Activated effector memory CD4-positive, alpha-beta T cell treated with Interleukin-2 at 50 U/mL for 16 hours (primary cell): ENCODE results near the gene C2orf76.

Experiments
- DNase-seq: peaks from one replicate; pipeline ENCODE4 v3.0.0-alpha.2; 2020

Gene C2orf76

DNA sequence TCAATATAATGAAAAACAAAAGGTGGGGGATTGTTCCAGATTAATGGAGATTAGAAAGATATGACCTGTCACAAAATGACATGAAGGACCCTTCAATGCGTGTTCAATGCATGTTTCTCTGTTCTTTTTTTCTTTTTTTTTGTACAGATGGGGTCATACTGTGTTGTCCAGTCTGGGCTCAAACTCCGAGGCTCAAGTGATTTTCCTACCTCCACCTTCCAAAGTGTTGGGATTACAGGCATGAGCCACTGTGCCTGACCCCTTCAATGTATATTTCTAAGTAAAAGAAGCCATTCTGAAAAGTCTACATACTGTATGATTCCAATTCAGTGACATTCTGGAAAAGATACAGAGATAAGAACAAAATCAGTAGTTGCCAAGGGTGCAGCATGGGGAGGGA, 32.8 kb downstream of the C2orf76 start:
- DNase-seq, result no peak

DNA sequence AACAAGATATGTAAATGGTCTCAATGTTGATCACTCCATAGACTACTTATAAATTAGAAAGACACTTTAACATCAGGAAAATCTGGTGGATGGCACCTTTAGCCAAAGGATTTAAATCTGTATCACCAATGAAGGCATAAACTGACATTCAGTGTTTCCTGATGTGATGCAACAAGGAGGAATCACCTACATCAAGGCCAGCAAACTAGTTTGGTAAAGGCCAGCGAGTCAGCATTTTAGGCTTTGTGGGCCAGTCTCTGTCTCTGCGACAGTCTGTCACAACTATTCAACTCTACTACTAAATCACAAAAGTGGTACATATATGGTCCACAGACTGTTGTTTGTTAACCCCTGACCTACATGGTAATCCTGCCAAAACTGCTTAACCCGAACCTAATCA, 33.3 kb downstream of the C2orf76 start:
- no peak for DNase-seq

DNA sequence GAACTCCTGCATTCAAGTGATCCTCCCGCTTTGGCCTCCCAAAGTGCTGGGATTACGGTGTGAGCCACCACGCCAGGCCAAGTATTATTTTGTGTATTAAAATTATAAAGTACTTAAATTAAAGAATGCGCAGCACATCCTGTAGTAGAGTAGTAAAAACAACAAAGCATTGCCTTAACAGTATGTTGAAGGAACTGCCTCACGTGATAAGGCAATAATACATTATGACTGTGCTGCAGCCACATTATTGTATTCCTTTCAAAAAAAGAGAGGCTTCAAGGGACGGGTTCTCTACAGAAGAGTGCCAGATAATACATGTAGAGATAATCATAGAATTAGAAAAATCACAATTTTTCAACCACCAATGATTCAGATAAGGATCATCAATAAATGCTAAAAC, 33.7 kb downstream of the C2orf76 start:
- no peak for DNase-seq

DNA sequence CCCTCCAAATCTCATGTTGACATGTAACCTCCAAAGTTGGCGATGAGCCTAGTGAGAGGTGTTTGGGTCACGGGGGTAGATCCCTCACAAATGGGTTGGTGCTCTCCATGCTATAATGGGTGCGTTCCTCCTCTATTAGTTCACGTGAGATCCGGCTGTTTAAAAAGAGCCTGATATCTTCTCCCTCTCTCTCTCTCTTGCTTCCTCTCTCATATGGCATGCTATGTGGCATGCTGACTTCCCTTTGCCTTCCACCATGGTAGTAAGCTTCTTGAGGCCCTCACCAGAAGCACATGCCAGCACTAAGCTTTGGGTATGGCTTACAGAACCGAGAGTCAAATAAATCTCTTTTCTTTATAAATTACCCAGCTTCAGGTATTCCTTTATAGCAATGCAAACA, 39.2 kb downstream of the C2orf76 start:
- DNase-seq, result no peak

DNA sequence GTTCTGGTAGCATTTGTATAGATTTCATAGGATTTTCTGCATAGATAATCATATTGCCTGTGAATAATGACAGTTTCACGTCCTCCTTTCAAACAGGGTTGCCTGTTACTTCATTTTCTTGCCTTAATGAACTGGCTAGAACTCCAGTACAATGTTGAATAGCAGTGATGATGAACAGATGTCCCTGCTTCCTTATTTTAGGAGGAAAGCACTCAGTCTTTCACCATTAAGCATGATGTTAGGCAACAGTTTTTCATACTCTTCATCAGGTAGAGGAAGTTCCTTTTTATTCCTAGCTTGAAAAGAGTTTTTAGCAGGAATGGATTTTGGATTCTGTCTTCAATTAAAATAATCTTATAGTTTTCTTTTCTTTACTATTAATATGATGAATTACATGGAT, 39.7 kb downstream of the C2orf76 start:
- no peak for DNase-seq

DNA sequence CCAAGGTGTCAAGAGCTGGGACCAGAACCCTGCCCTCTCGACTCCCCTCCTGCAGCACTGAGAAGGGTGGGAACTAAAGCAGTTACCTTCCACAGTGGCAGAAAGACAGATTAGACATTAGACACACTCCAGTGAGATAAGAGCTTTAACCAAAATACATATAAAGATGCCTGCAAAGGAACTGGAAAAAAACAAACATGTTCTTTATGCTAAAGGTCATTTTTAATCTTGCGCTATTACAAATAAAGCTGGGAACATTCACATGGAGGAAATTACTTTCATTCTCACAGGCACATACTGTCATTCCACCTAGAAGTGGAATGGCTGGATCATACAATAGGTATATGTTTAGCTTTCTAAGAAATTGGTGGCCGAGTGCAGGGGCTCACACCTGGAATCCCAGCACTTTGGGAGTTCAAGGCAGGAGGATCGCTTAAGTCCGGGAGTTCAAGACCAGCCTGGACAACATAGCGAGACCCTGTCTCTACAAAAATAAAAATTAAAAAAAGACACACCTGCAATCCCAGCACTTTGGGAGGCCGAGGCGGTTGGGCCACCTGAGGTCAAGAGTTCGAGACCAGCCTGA, 41.9 kb downstream of the C2orf76 start:
- DNase-seq, result no peak

DNA sequence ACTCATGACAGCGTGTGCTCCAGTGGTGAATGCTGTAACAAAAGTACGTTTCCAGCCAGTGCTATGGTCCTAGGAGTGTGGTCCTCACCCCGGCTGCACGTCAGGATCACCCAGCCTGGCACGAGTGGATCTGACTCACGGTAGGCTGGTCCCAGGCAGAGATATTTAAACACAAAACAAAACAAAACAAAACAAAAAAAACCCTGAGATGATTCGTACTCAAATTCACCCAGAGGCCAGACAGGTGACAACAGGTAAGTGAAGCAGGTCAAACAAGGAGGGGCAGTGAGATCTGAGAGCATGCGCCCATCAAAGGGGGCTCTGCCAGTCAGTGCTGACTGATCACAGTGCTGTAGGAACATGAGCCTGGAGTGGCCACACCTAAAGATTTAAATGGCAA, 43.2 kb downstream of the C2orf76 start:
- DNase-seq, result no peak

DNA sequence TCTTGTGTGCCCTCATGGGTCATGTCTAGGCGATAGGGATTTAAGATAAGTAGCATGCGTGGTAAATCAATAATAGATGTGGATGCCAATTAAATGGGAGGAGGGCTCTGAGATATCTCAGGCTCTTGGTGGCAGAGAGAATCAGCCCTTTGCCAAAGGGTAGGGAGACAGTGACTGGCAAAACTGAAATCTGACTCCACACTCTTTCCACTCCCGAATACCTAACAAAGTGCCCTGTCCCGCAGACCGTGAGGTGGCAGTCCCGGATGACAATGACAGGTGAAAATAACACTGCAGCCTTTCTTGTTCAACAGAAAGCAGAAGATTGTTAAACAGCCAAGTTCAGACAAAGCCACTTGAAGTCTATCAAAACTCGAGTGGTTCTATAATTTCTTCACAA, 47.0 kb downstream of the C2orf76 start:
- DNase-seq, result no peak

DNA sequence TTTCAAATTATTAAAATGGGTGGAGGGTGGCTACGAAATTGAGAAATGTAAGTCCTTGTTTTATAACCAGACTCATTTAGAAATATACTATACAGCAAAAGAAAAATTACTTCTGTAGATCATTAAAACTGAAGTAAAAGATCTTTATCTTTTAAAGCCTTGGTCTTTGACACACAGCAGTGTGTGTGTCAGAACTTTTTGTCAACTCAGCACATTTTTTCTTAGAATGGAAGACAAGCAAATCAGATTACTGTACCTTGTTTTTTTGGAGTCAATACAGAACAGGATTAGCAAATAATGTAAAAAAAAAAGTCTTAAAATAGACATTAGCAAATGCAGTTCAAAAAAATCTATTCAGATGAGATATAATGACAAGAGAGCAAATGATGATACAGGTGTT, 49.1 kb downstream of the C2orf76 start:
- DNase-seq, result no peak

DNA sequence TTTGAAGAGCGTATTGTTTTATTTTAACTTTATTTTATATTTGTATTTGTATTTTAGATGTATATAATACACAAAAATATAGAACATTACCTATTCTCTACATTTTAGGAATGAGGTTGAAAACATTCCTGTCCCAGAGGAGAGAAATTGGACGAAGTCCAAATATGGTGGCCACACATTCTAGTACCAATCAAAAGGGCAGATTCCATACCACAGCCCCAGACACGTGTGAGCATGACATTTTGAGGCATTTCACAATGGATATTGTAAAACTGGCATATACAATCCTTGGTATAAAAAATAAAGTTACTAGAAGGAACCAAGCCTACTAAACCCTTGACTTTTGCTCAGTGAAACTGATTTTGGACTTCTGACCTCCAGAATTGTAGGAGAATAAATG, 50.6 kb downstream of the C2orf76 start:
- DNase-seq, result no peak

DNA sequence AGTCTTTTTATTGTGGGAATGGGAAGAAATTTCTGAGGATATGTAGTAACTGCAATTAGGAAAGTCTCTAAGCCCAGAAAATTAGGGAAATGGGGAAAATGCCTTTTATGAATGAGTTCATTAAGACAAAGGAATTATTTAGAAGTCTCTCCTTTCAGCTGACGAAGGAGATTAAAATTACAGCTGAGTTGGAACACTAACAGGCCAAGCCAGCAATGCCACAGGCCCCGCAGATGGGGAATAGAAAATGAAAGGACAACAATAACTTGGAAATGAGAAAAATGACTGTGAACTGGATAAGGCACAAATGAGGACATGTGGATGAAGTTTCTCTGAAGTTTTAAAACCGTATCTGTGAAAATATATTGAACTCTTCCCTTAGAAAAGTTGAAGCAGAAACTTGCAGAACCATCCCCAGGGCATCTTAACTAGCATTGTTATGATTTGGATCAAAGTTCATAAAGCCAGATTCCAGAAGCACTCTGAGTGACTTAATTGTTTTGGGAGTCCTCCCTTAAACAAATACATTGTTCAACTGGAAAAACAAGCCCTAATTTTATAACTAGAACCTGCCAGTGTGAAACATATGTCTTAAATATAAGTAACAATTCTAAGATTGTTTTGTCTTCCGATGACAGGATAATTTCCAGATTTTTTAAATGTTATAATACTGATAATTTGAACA, 51.3 kb downstream of the C2orf76 start:
- no peak for DNase-seq

DNA sequence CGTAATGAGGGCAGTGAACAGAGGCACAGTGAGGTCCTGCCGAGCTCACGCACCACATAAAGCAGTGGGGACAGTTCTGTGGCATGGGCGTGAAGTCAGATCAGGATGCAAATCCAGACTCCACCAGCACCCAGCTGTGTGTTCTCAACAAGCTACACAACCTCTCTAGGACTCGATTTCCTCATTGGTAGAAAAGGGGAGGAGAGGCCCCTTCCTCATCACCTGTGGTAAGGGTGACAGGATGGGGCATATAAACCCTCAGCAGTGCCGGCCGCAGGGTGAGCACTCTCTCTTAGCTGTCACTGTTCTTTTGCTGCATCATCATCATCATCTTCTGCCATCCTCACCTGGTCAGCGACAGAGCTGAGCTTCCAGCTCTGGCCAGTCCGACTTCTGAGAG, 54.8 kb downstream of the C2orf76 start:
- no peak for DNase-seq

DNA sequence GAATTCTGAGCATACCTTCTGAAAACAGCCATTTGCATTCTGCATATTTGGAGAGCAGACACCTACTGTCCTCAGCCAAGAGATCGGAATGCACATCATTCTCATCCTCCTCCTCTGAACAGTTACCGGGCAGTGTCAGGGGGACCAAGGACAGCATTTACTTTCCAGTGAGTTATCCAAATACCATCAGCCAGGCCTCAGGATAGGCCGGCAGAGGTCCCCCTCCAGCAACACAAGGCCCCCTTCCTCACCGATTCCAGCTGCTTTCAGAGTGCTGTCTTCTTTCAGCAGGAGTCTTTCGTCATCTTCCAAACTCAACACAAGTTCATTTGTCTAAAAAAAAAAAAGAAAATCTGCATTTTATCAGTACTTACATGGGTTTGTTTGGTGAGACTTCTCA, 55.3 kb downstream of the C2orf76 start:
- no peak for DNase-seq

DNA sequence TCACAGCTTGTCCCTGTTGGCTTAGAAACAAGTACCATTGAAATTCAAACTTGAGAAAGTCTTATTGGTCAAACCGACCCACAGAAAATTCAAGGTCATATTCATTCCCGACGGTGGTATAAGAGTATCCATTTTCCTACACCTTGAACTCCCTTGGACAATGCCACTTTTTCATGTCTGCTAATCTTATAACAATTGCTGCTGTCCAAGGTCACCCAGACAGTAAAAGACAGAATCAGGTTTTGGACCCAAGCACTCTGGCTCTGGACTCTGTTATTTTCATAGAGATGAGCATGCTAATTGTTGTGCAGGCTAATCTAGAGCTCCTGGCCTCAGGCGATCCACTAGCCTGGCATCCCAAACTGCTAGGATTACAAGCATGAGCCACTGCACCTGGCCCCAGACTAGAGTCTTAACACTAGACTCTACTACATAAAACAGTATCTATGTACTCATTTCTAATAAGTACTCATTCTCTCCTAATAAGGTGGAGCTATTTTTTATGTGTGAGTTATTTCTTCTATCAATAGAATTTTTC, 57.8 kb downstream of the C2orf76 start:
- DNase-seq, result no peak

DNA sequence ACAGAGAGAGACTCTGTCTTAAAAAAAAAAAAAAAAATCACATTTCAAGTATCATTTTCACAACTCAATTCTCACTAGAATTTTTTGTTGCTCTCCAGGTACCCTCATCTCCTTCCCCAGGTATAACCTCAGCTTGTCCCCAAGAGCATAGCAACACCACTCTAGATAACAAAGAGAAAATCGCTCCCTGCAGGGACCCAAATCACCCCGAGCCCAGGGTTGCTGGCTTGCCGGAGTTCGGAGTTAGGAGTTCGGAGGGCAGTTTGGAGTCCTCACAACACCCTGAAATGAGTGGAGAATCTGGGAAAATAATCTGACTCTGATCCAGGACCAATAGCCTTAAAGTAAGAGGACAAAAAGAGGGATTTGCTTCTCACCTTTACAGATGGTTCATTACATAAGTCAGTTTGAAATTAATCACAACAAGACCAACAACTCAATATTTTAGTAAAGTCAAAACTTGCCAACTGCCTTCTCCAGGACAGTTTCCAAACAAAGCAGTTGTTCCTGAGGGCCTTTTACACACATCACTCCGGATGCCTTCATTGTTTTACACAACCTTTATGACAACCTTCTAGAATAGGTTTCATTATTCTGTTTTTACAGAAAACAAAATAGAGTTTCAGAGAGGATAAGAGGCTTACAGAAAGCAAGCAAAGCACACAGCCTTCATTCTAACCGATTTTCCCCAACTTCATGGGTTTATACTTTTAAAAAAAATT, 59.1 kb downstream of the C2orf76 start:
- no peak for DNase-seq

DNA sequence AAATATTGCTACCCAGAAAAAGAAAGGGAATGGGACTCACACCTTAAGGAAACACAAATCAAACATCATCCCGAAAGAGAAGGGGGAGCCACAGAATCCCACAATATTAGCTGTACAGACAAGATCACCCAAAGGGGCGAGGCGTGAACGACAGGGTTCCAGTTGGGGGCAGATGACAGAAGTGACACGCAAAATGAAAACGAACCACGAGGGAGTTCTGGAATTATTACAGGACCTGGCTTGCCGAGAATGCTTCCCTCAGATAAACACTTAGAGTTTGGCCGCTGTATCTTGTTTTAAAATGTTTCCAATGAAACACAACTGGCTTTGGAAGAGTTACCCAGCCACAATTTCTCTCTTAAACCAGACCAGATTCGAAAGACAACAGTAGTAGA, 60.4 kb downstream of the C2orf76 start:
- no peak for DNase-seq

DNA sequence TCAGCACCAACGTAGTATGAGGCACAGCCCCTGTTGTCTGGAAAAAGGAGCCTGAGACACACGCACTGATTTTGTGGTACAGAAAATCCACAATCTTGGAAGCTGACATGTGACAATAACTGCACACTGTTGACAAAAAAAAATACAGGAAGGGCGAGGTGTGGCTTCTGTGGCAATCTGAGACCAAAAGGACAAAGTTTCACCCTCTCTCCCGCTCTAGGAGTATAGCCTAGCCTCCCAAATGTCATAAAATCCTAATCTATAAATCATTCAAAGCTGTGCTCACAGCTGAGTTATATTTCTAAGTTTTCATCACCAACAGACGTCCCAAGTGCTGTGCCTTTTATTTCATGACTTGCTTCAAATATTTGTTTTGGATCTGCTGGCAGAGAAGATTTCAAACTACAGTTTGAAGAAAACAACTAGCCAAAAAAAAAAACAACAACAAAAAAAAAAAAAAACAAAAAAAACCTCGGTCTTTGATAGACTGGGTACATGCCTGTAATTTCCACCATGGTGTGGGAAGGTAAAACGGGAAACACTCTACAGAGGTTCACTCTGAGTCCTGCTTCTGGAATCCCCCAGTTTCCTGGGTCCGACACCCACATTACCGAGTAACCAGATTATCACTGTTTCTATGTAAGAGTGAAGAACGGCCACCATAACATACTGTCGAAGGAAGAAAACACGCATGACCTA, 61.0 kb downstream of the C2orf76 start:
- no peak for DNase-seq

DNA sequence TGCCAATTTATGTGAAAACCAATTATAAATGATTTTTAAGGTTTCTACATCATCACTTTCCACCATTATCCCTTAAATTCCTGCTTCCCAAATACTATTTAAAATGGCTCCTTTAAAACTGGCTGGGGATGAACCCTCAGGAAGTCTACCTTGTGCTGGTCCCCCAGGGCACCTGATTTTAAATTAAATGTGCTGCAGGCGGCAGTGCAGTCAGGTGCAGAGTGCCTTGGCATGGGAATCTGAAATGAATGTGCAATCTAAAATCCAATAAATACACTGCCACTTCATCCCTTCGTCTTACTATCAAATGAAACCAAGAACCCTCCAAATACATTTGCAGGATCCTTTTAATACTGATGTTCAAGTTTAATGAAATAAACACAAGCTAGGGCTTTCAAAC, 61.8 kb downstream of the C2orf76 start:
- DNase-seq, result no peak

DNA sequence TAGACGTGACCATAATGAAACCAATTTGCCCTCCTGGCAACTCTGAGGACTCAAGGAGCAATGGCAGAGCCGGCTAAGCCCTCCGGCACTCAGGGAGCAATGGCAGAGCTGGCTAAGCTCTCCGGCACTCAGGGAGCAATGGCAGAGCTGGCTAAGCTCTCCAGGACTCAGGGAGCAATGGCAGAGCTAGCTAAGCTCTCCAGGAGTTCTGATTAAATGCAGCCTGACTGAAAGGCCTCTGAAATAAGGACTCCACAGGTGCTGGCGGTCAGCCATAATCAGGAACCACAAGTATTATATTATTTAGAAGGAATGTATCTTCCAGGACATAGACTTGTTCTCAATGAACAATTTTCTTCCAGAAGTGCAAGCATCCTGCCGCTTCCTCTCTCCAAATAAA, 65.2 kb downstream of the C2orf76 start:
- DNase-seq, result no peak

DNA sequence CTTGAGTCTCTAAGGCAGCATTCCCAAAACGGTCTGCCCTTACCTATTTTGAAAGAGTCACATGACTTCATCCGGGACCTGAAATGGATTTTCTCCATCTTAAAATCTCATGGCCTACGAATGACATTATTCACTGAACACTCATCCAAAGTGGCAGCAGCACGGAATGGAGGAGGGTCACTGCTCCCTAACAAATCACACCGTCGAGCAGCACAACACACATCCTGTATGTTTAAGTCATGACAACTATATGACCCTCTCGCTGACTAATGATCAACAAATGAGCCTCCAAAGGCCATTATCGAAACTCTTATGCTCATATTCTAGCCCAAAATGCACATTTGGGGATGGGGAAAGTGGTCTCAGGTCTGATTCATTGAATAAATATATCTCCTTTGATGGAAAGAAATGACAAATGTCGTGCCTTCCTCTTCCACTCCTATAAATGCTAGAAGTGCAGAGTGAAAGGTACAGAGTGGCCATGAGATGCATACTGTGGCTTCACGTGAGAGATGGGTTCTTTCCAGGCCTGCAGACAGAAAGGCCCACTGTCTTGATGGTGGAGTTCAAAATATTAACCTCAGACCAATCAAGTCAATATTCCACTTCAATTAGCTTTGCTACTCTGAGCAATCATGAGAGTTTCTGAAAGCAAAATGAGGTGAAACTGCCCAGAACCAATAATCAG, 70.8 kb downstream of the C2orf76 start:
- DNase-seq, result no peak

DNA sequence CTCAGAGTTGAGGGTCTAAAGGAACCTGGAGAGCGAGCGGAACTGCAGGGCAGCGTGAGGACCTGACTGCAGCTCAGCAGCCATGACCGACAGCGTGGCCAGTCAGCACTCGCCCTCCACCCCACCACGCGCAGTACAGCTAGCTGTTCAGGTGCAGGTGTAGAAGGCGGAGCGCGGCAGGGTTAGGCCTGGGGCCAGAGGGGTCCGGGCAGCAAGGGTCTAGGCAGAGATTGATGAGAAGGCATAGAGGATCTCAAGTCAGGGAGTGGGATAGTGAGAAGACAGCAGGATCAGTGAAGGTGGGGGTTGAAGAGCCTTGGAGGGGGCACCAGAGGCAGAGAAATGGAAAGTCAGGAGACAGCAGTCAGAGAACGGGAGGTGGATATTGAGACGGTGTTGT, 72.0 kb downstream of the C2orf76 start:
- DNase-seq, result no peak

DNA sequence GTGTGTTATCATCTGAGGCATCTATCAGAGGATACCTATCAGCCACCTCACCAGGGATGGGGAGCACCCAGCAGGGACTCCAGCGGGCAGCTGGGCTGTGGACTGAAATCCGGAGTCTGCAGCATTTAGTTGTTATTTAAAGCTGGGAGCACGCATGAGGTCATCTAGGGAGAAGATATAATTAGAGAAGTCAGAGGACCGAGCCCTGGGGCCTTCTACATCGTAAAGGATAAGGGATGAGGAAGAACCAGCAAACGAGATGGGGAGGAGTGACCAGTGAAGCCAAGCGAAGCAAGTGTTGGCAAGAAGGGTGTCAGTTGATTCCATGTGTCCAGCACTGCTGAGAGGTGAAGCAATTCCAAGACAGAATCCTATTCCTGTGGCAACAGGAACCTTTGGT, 72.7 kb downstream of the C2orf76 start:
- DNase-seq, result no peak

DNA sequence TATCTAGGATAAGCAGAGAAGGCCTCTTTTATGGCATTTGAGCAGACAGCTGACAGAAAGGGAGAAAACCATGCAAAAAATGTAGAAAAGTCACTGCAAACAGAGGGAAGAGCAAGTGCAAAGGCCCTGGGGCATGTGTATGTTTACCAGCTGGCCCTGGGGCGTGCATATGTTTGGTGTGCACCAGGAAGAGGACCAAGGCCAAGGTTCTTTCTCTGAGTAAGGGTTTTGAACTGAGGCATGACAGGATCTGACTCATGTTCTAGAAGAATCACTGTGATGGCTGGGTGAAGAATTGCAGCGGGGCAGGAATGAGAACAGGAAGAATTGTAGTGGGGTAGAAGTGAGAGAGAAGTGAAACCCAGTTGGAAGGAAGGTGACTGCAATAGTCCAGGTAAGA, 73.4 kb downstream of the C2orf76 start:
- DNase-seq, result no peak
